Activated naive CD4-positive, alpha-beta T cell treated with anti-CD3 and anti-CD28 coated beads, Interleukin-2, amount 10 ng/mL, durations not matched to agents 5 hours and 36 hours (primary cell): ENCODE measurements around the gene UGT2B17. TPM values are rescaled to one million over a fixed set of nuclear protein-coding genes. Genes with fewer than 3 reads are reported as not detected.

Experiments
- total RNA-seq, 2 experiments: library from RNA; stranded (reverse); gene quantifications; one replicate each; pipeline ENCODE4 v1.2.3, GENCODE V29; 2021

UGT2B17 gene
- not detected for total RNA-seq

GRCh38 chr4:68576272-68577125 lies at the start of gene UGT2B17:
Gene UGT2B17, minus strand, starts transcription at chr4:68576322. Its CDS starts 7,838 bp downstream, at chr4:68568484.

Other genes starting within 250 kb of the UGT2B17 start
- 10 to 100 TPM; 91.4 to 98.4 TPM for gene YTHDC1, start 226.2 kb downstream of the UGT2B17 start, total RNA-seq
- gene TMPRSS11E, start 128.9 kb downstream of the UGT2B17 start, total RNA-seq: not detected
- gene UGT2B15, start 94.3 kb upstream of the UGT2B17 start, total RNA-seq: not detected
- not detected for gene UGT2B10, start 239.7 kb upstream of the UGT2B17 start, total RNA-seq